ENCODE measurements around the gene ARAP2.

DNA sequence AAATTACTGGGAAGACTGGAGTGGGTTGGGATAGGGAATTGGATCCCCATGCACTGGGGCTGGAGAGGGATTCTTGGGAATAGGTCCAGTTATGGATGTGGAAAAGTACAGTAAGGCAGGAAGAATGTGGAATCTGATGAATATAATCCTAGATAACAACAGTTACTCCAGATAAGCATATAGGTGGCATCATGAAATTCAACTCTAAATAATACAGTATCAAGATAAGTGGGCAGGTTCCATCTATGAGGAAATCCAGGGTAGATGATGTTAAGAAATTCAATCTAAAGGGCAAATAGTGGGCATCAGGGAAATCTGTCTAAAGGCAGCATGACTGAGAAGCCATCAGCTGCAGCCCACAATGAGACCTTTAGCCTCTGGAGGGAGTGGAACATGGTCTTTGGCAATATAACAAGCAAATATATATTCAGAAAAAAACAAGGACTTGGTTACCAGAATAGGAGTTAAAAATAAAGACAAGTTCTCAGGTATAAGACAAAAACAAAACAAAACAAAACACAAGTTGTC, 38.3 kb upstream of the ARAP2 start:
- TF ChIP-seq CTCF (IDR thresholded peaks at IDR 0.05) (no peak), POLR2A (IDR thresholded peaks at IDR 0.05) (no peak), EP300 (IDR thresholded peaks at IDR 0.05) (no peak)

Data from gastroesophageal sphincter (tissue), 3 donors.